ENCODE results near the gene CCDC28A.

CCDC28A gene

DNA sequence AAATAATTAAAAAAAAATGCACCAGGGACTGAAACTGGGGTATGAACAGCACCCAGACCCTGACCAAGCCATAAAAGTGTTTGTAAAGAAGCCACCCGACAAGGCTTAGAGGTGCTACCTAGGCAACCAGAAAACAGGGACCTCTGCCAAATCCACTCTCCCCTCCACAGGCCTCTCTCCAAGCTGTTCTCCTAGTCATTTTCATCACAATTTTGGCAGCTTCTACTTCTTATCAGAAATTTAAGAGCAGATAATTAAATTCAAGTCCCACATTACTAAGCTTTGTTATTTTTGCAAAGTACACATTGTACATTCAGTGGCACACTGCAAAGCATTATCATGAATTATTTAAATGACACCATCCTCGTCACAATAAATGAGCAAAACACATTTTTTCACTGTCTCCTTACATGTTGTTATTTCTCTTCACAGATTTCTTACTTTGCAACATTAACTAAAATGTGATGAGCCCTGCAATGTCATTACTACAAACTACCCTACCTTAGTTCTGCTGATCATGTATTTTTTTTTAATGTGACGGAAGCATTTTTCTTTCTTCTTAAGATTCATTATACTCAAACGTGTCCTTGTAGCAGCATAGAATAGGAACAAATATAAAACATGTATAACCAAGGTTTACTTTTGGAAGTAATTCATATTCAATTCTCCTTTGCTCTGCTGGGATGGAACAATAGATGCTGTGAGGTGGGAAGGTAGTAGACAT is 60.4 kb downstream of the CCDC28A start:
- DNase-seq (ENCODE audit: low spot score), result no peak

DNA sequence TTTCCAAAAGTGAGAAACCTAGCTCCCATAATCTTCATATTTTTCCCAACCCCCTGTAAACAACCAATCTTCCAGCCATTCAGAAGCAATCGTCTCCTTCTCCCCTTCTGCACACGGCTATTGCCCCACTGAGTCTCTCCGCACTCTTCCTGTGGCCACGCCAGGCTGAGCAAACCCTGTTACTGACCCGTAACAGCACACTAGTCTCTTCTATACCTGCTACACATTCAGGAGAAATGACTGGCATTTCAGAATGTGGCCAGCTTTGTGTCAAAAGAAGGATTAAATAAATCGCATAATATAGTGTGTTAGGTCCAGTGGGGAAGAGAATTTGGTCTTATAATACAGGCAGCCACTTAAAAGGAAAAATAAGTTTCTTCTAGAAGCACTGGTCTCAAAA is 63.7 kb downstream of the CCDC28A start:
- no peak for DNase-seq (ENCODE audit: low spot score)
